HG02852 (cell line): ENCODE results near the gene CALCR.
"Not testable (repeated sequence)": the region's sequence is repeated elsewhere in the genome, so short reads cannot be mapped to it uniquely, and the experiment has no call there.

Experiments used
- ATAC-seq: cut with Tn5 transposase; IDR thresholded peaks from one replicate; pipeline ENCODE4 v1.9.1; 2021; ENCODE audit warnings: mild to moderate bottlenecking, moderate library complexity; ENCODE audit not compliant: unreplicated experiment

Gene CALCR

GRCh38 chr7:93562936-93563335 lies 11.6 kb downstream of the CALCR start:
- no peak for ATAC-seq

- ATAC-seq: no peak
Measured at GRCh38 chr7:93562106-93562505, 12.4 kb downstream of the CALCR start.

- ATAC-seq: no peak
Measured at GRCh38 chr7:93559639-93560491, 14.7 kb downstream of the CALCR start.

- ATAC-seq: no peak
Measured at GRCh38 chr7:93558705-93559614, 15.6 kb downstream of the CALCR start.

GRCh38 chr7:93551931-93552330 lies 22.6 kb downstream of the CALCR start:
- ATAC-seq: no peak

- ATAC-seq: no peak
Measured at GRCh38 chr7:93551063-93551895, 23.2 kb downstream of the CALCR start.

- no peak for ATAC-seq
Measured at GRCh38 chr7:93547716-93548115, 26.8 kb downstream of the CALCR start.

- ATAC-seq: no peak
Measured at GRCh38 chr7:93544691-93545090, 29.8 kb downstream of the CALCR start.

GRCh38 chr7:93538061-93538460 lies 36.5 kb downstream of the CALCR start:
- ATAC-seq: no peak

GRCh38 chr7:93535616-93536015 lies 38.9 kb downstream of the CALCR start:
- ATAC-seq: no peak

GRCh38 chr7:93530701-93531100 lies 43.8 kb downstream of the CALCR start:
- ATAC-seq: no peak

- ATAC-seq: no peak
Measured at GRCh38 chr7:93516834-93517233, 57.7 kb downstream of the CALCR start.

GRCh38 chr7:93515144-93515543 lies 59.4 kb downstream of the CALCR start:
- ATAC-seq: no peak

- no peak for ATAC-seq
Measured at GRCh38 chr7:93509303-93509702, 65.2 kb downstream of the CALCR start.

GRCh38 chr7:93503088-93503487 lies 71.4 kb downstream of the CALCR start:
- no peak for ATAC-seq

- ATAC-seq: not testable (repeated sequence)
Measured at GRCh38 chr7:93491860-93492259, 82.7 kb downstream of the CALCR start.

GRCh38 chr7:93476491-93477344 lies 97.8 kb downstream of the CALCR start:
- ATAC-seq: no peak

- ATAC-seq: no peak
Measured at GRCh38 chr7:93475811-93476210, 98.7 kb downstream of the CALCR start.

- ATAC-seq: no peak
Measured at GRCh38 chr7:93471456-93471855, 103.1 kb downstream of the CALCR start.

- no peak for ATAC-seq
Measured at GRCh38 chr7:93463764-93464163, 110.8 kb downstream of the CALCR start.
